Stimulated activated CD8-positive, alpha-beta memory T cell treated with anti-CD3 and anti-CD28 coated beads, Interleukin-7, amount 100 ng/mL, for 48 hours (primary cell): ENCODE measurements around the gene KIF3A.

Experiments used
- DNase-seq, 2 donors: peaks; one replicate each; pipeline ENCODE4 v3.0.0-alpha.2; 2020; ENCODE audit warnings: low read depth in 1 of 2; ENCODE audit errors: extremely low read depth in 1 of 2

Gene KIF3A

DNA sequence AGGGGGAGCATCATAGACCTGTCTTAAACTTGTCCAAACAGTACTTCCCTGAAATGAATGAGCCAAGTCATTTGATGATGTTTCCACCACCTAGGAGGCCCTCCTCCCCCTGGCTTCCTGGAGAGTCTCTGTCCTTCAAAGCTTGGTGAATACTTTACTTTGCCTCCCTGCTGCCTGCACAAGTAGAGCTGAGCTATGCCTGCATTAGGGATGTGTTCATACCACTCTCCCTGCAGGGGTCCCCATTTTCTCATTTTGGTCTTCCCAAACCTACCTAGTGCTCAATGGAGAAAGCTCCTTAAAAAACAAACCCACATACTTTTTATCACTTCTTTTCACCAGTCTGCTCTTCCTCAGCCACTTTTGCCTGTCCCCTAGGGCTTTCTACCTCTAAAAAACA, 17.6 kb upstream of the KIF3A start:
- DNase-seq: no peak

DNA sequence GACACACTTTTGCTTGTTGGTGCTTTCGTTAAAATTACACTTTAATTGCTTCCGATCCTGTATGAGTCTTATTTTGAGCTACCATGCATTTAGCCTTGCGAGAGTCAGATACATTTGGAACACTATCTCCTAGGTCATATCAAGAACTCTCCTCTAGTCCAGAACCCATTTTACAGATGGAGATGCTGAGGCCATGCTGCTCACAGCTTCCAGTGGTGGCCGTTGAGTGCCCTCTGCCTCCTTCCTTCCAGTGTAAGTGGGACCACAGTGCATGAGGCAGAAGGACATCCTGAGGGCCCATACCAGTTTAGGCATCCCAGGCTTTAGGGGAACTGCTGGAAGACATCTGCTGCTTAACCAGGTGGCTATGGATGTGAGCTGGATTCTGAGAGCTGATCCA, 16.8 kb upstream of the KIF3A start:
- DNase-seq: no peak

- DNase-seq: no peak
These were observed 16.0 kb upstream of the KIF3A start for GRCh38 chr5:132753135-132753987.

- no peak for DNase-seq
These were observed 15.3 kb upstream of the KIF3A start for GRCh38 chr5:132752581-132753125.

DNA sequence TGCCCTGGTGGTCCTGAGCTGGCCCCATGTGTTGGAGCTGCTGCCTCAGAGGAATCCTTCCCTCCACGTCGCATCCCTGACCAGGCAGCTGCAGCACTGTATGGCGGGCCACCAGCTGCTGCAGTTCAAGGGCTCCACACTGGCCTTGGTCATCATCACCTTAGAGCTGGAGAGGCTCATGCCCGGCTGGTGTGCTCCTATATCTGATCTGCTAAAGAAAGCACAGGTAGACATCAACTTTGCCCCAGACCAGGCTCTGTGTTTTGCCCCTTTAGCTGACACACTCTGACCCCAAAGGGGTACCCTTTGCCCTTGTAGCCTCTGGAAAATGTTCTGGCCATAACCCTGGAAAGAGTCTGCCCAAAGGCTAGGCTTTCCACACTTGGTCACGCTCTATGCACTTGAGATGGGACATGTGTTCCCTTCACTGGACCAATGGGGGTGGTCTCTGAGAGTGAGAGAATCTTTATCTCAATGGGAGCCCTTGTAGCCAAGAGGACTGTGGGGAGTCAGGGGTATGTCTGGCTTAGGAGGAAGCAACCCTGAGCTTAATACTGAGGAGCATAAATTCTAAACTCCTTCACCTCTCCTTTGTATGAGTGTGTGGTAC, 14.7 kb upstream of the KIF3A start:
- no peak for DNase-seq

- DNase-seq: peak in 1 of 2 donors; percentile 28
These were observed 14.1 kb upstream of the KIF3A start for GRCh38 chr5:132751444-132751843.

DNA sequence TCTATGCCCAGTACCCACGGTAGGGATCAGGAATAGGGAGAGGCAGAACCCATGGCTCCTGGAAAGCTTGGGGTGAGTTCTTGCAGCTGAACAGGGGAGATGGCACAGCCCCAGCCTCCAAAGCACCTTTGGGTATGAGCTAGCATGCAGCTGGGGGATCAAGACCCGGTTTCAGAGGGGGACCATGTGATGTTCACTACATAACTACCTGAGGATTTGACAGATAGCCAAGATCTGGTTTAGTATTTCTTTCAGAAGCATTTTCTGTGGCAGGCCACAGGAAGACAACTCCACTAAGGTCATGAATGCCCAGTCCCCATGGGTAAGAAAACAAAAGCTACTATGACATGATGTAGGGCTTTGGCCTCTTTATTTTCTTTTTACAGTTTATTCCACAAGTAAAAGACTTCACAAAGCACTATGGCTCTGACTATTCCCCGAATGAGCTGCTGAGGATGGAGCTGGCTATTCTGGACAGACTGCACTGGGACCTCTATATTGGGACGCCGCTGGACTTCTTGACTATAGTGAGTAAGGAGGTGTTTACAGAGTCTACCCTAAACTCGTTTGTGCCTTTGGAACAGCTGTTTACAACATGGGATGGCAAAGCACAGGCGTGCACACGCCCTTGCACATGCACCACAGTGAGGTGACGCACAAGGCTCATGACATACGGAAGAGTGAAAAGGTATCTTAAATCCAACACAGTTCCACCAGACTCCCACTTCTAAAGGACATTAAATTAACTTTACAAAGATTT, 13.3 kb upstream of the KIF3A start:
- DNase-seq: no peak

DNA sequence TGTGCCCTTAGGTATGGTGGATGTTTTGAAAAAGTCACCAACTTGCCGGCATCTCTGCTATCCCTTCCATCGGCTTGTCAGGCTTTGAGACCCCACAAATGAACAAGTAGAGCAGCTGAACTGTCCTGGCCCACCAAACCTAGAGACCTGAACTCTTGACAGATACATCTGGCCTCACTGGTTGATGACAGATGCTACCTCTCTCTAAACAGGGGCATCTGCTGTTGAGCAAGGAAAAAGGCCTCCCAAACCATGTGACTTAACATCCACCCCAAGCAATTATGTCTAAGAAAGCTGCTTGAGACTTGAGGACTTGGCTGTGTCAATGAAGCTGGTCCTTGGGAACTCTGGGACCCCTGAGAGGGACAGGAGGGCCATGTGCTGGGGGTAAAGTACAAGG, 12.2 kb upstream of the KIF3A start:
- no peak for DNase-seq

GRCh38 chr5:132748522-132749000, 11.2 kb upstream of the KIF3A start:
- DNase-seq: no peak

- DNase-seq: no peak
These were observed 10.5 kb upstream of the KIF3A start for GRCh38 chr5:132747616-132748440.

DNA sequence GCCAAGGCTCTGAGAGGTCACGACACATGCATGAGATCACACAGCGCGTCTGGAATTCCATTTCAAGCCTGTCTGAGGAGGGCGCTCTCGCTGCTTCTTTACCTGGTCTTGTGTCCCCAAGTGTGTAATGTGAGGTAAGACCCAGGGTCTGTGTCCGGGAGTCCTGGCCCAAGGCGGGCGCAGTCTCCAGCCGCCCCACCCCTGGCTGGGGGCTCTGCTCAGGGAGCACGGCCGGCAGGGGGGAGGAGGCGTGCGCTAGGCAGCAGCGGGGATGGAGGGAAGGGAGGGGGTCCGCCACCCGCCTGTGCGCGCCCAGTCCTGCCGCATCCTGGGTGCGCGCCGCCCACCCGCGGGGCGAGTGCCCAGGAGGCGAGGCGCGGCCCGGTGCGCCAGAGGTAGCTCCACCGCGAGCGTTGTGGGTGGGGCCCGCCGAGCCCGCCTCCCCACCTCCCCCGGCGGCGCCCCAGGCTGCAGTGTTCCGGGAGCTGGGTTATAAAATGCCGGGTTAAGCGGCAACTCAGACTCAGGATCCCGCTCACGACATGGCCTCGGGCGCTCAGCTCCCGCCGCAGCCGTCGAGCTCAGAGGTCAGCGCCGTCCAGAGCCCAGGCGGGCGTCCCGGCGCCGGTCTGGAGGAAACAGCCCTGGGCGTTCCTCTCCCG, 9.7 kb upstream of the KIF3A start, which contains the start of gene CCNI2:
TSS of gene CCNI2 (plus strand) at position 473 of the 662 bp plus-strand sequence. CDS start at position 543, 70 bp downstream.
- DNase-seq: peak; percentile 18 to 24

DNA sequence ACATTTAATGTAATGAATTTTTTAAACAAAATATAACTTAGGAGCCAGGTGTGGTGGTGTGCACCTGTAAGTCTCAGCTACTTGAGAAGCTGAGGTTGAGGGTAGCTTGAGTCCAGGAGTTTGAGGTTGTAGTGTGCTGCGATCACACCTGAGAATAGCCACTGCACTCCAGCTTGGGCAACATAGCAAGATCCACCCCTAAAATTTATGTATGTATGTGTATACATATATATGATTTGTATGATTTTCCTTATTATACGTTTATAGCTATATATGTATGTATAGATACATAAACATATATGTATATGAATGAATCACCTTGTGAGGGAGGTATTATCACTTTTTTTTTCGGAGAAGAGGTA, 9.2 kb upstream of the KIF3A start:
- DNase-seq: no peak

- DNase-seq: no peak
These were observed 7.3 kb upstream of the KIF3A start for GRCh38 chr5:132744659-132745058.

DNA sequence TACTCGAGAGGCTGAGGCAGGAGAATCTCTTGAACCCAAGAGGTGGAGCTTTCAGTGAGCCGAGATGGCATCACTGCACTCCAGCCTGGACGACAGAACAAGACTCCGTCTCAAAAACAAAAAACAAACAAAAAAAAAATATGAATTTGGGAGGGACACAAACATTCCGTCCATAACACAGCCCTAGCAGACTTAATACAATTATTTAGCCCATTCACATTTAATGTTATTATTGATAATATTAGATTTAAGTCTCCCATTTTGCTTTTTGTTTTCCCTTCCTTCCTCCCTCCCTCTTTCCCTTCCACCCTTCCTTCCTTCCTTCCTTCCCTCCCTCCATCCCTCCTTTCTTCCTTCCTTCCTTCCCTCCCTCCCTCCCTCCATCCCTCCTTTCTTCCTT, 5.3 kb upstream of the KIF3A start:
- DNase-seq: no peak

DNA sequence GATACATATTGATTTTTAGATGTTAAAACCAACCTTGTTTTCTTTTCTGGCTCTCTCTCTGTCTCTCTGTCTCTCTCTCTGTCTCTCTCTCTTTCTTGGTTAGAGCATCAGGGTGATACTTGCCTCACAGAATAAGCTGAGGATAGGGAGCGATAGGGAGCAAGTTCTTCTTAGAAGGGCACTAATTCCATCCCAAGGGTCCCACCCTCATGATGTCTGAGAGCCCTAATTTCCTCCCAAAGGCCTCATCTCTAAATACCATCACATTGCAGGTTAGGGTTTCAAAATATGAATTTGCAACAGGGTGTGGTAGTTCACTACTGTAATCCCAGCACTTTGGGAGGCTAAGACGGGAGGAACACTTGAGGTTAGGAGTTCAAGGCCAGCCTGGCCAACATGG, 4.8 kb upstream of the KIF3A start:
- no peak for DNase-seq

- DNase-seq: no peak
These were observed 1.9 kb upstream of the KIF3A start for GRCh38 chr5:132739232-132739631.

DNA sequence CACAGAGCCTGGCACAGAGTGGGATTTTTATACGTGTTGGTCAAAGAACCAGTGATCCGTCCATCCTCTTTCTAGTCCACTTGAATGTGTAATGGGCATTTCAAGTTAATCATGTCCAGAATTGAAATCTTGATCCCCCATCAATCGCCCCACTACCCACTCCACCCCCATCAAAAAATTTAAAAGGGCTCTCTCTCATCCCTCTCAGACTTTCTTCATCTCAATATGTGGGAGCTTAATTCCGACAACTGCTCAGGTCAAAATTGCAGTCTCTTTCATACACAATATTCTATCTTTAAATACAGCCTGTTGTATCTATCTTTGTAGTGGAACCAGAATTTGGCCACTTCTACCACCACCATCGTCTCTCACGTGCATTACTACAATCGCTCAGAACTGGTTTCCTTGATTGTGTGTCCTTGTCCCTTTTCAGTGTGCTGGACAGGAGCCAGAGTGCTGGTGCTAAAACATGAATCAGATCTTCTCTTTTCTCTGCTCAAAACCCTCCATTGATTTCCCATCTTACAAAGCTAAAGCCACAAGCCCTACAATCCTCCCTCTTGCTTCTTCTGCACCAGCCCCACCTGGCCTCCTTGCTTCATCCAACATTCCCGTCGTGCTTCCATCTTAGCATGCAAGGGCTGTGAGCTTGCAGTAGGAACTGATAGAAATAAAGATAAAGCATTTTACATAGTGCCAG, 786 bp upstream of the KIF3A start:
- no peak for DNase-seq

GRCh38 chr5:132734687-132735086, 2.7 kb downstream of the KIF3A start:
- DNase-seq: no peak

GRCh38 chr5:132733499-132734148, 3.7 kb downstream of the KIF3A start:
- no peak for DNase-seq
